Testis (tissue), 3 donors: ENCODE measurements around the gene PRR3. TPM values are rescaled to one million over a fixed set of nuclear protein-coding genes. Genes with fewer than 3 reads are reported as not detected.

Source experiments
- DNase-seq: peaks from one replicate; pipeline ENCODE4 v3.0.0-alpha.2; 2019
- H3K27ac ChIP-seq, 2 donors: fragments of 200-600 bp; sonication (generic); one replicate each; pipeline ENCODE4 v1.5.1; 2019
- H3K27me3 ChIP-seq: fragments of 200-600 bp; sonication (generic); one replicate; pipeline ENCODE4 v1.5.1; 2019
- H3K36me3 ChIP-seq: fragments of 200-600 bp; sonication (generic); one replicate; pipeline ENCODE4 v1.5.1; 2017; ENCODE audit warnings: low read depth; ENCODE audit errors: missing control alignments
- H3K4me1 ChIP-seq: fragments of 200-600 bp; sonication (generic); one replicate; pipeline ENCODE4 v1.5.1; 2019
- H3K4me3 ChIP-seq, 2 donors: fragments of 200-600 bp; sonication (generic); one replicate each; pipeline ENCODE4 v1.5.1; 2017 to 2019
- H3K9me3 ChIP-seq: fragments of 200-600 bp; sonication (generic); one replicate; pipeline ENCODE4 v1.5.1; 2017
- POLR2A ChIP-seq: fragments of 450-650 bp; IDR thresholded peaks from one replicate; pipeline ENCODE4 v1.6.1; 2017; ENCODE audit warnings: antibody characterized with exemption, mild to moderate bottlenecking, moderate library complexity
- WGBS, 2 donors: methylation state at CpG; one replicate each; pipeline ENCODE4 v1.1.5; 2018; 5-methylcytosine and 5-hydroxymethylcytosine counted together
- intact Hi-C: fragments of 100-400 bp; cut with DNase I; formaldehyde crosslinking; loops from one replicate; pipeline ENCODE4 v1.15.1; 2023; ENCODE audit warnings: low total_unique reads
- polyA plus RNA-seq: library from polyadenylated mRNA; stranded (reverse); fragments of 350-450 nt; fragmentation: Illumina TruSeq; extraction: RNeasy Lipid Tissue Mini Kit (QIAGEN cat#74804); gene quantifications from one replicate; pipeline ENCODE4 v1.2.3, GENCODE V29; 2014; ENCODE audit warnings: low read depth, low replicate concordance; ENCODE audit not compliant: insufficient read depth
- total RNA-seq, 2 donors: library from RNA; depleted of rRNA; stranded (reverse); fragments of >200 nt; gene quantifications; one replicate each; pipeline ENCODE4 v1.2.3, GENCODE V29; 2016
- TF ChIP-seq, protein P1 (sequence below), 3 experiments: fragments of 450-650 bp in 2 of 3; fragments of 200-600 bp in 1 of 3; sonication (generic) in 1 of 3; IDR thresholded peaks; one replicate each; pipeline ENCODE4 v1.5.1; 2016 to 2019; ENCODE audit warnings: antibody characterized with exemption in 3 of 3, mild to moderate bottlenecking in 2 of 3, moderate library complexity in 1 of 3

The PRR3 gene
- total and polyA plus RNA-seq, 3 donors from 2014 or later: 11.0 to 22.9 (median 11.2) TPM

DNA sequence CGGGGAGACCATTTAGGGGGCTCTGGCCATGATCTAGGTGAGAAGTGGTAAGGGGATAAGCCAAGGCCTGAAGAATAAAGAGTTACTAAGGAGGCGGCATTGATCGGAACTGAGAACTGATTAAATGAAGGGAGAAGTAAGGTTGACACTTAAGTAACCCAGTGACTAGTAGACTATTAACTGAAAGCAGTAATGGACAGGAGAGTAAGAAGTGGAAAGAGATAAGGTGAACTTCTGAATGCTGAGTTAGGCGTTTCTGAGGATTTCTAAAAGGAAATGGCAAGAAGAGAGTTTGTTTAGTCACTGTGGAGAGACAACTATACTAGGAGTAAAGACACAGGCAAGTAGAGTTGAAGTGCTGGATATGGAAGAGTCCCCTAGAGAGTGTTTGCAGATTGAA, 16.0 kb downstream of the PRR3 start:
- DNase-seq: no peak
- Histone ChIP-seq H3K27ac (no peak overlapping the region), H3K36me3 (no peaks in the 10 kb centered on the region), H3K4me3 (no peak overlapping the region), H3K9me3 (no peaks in the 10 kb centered on the region), H3K27me3 (no peaks in the 10 kb centered on the region), H3K4me1 (peaks cover 18% of the 10 kb centered on the region)
- intact Hi-C loops: no loop called here
- no peak for TF ChIP-seq POLR2A
- TF ChIP-seq, protein P1, sequence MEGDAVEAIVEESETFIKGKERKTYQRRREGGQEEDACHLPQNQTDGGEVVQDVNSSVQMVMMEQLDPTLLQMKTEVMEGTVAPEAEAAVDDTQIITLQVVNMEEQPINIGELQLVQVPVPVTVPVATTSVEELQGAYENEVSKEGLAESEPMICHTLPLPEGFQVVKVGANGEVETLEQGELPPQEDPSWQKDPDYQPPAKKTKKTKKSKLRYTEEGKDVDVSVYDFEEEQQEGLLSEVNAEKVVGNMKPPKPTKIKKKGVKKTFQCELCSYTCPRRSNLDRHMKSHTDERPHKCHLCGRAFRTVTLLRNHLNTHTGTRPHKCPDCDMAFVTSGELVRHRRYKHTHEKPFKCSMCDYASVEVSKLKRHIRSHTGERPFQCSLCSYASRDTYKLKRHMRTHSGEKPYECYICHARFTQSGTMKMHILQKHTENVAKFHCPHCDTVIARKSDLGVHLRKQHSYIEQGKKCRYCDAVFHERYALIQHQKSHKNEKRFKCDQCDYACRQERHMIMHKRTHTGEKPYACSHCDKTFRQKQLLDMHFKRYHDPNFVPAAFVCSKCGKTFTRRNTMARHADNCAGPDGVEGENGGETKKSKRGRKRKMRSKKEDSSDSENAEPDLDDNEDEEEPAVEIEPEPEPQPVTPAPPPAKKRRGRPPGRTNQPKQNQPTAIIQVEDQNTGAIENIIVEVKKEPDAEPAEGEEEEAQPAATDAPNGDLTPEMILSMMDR (IDR thresholded peaks at IDR 0.05): no peak
- 55 to 56% methylated on average over 4 of the region's 4 CpGs for WGBS, 2 donors

DNA sequence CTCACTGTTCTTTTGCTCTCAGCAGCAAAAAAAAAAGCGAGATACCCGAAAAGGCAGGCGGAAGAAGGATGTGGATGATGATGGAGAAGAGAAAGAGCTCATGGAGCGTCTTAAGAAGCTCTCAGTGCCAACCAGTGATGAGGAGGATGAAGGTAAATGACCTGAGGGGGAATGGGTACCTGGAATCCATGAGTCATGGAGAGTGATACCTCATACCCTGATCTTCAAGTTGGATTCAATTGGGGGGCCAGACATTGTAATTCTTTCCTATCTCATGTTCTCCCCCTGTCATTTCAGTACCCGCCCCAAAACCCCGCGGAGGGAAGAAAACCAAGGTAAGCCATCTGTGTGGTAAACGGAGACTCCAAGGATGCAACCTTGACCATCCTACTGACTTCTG, 21.0 kb downstream of the PRR3 start:
- no peaks in the 10 kb centered on the region for H3K36me3 ChIP-seq
- peaks cover 6% of the 10 kb centered on the region for H3K4me1 ChIP-seq
- DNase-seq: no peak
- intact Hi-C loops: no loop called here
- no peak overlapping the region for H3K27ac ChIP-seq
- H3K4me3 ChIP-seq: no peak overlapping the region
- no peaks in the 10 kb centered on the region for H3K27me3 ChIP-seq
- TF ChIP-seq, protein P1 (IDR thresholded peaks at IDR 0.05): no peak
- TF ChIP-seq POLR2A: no peak
- H3K9me3 ChIP-seq: no peaks in the 10 kb centered on the region
- WGBS, 2 donors: 89 to 93% methylated on average over 8 of the region's 8 CpGs

DNA sequence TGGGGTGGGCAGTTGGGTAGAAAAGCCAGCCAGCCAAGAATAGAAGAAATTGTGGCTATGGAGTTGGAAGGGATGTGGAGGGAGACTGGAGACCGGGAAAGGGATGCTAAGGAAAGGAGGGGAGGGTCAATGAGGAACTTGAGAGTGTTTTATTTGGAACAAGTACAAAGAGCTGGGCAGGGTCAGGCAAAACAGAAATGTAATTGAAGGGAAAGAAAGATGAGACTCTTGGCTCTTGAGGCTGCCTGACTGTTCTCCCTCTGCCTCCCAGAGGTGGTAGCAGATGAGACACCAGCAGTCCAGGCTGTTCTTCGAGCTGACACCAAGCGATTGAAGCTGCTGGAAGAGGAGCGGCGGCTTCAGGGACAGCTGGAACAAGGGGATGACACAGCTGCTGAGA, 26.8 kb downstream of the PRR3 start:
- no peak for DNase-seq
- intact Hi-C loops: no loop called here
- TF ChIP-seq POLR2A: no peak
- TF ChIP-seq, protein P1 (IDR thresholded peaks at IDR 0.05): no peak
- H3K9me3 ChIP-seq: no peaks in the 10 kb centered on the region
- no peaks in the 10 kb centered on the region for H3K4me1 ChIP-seq
- H3K36me3 ChIP-seq: no peaks in the 10 kb centered on the region
- no peaks in the 10 kb centered on the region for H3K27me3 ChIP-seq
- H3K4me3 ChIP-seq: no peak overlapping the region
- 83 to 85% methylated on average over 5 of the region's 5 CpGs for WGBS, 2 donors
- no peak overlapping the region for H3K27ac ChIP-seq

DNA sequence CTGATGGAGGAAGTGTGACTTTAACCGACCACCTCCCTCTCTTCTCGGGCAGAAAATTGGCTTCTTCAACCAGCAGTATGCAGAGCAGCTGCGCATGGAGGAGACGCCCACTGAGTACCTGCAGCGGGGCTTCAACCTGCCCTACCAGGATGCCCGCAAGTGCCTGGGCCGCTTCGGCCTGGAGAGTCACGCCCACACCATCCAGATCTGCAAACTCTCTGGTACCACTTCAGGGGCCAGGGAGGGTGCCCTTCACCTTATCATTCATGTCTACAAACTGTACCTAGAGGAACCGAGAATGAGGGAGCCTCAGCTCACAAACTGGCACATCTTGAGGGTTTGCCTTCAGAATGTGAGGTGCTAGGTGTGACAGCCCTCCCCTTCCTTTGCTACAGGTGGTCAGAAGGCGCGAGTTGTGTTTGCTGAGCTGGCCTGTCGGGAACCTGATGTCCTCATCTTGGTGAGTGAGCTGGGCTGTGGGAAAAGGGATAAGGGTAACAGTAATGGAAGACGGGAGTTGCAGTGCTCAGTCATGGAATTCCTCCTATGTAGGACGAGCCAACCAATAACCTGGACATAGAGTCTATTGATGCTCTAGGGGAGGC, 32.8 kb downstream of the PRR3 start:
- no peak overlapping the region for H3K27ac ChIP-seq
- intact Hi-C loops: no loop called here

More for the DNA sequence above, 32.8 kb downstream of the PRR3 start:
- H3K9me3 ChIP-seq: no peaks in the 10 kb centered on the region
- DNase-seq: no peak
- 90 to 91% methylated on average over 14 to 15 of the region's 15 CpGs for WGBS, 2 donors
- H3K27me3 ChIP-seq: no peaks in the 10 kb centered on the region
- H3K4me3 ChIP-seq: no peak overlapping the region
- H3K36me3 ChIP-seq: no peaks in the 10 kb centered on the region
- no peaks in the 10 kb centered on the region for H3K4me1 ChIP-seq
- TF ChIP-seq, protein P1 (IDR thresholded peaks at IDR 0.05): no peak
- TF ChIP-seq POLR2A: no peak
